GM21786 (cell line): ENCODE measurements around the gene CGB1.
A peak's percentile ranks its signal among the peaks of the same experiment; 100 is the strongest.

Source experiments
- ATAC-seq: cut with Tn5 transposase; IDR thresholded peaks from one replicate; pipeline ENCODE4 v1.9.1; 2021; ENCODE audit not compliant: unreplicated experiment

Gene CGB1

GRCh38 chr19:48997972-48998371, 38.7 kb downstream of the CGB1 start:
- ATAC-seq, result no peak

- ATAC-seq, result no peak
Observed at GRCh38 chr19:48994035-48994386, 42.7 kb downstream of the CGB1 start.

GRCh38 chr19:48993175-48994034, 43.3 kb downstream of the CGB1 start, which contains the start of the genes GYS1 and RUVBL2:
Gene GYS1 (minus strand): TSS chr19:48993309. CDS start chr19:48993112, 197 bp downstream.
Gene RUVBL2 (plus strand): TSS chr19:48993887. CDS start chr19:48993912, 25 bp downstream.
- peak; percentile 86 for ATAC-seq

GRCh38 chr19:48992581-48993174, 44.0 kb downstream of the CGB1 start:
- no peak for ATAC-seq

GRCh38 chr19:48991873-48992580, 44.7 kb downstream of the CGB1 start:
- no peak for ATAC-seq

GRCh38 chr19:48991011-48991609, 45.6 kb downstream of the CGB1 start:
- ATAC-seq, result no peak

GRCh38 chr19:48990400-48990799, 46.3 kb downstream of the CGB1 start:
- no peak for ATAC-seq

GRCh38 chr19:48989701-48990291, 46.9 kb downstream of the CGB1 start:
- no peak for ATAC-seq

- ATAC-seq, result no peak
Observed at GRCh38 chr19:48988860-48989259, 47.8 kb downstream of the CGB1 start.

GRCh38 chr19:48988286-48988685, 48.4 kb downstream of the CGB1 start:
- no peak for ATAC-seq

GRCh38 chr19:48987323-48987722, 49.4 kb downstream of the CGB1 start:
- no peak for ATAC-seq

GRCh38 chr19:48986211-48986610, 50.5 kb downstream of the CGB1 start:
- ATAC-seq, result no peak

- ATAC-seq, result no peak
Observed at GRCh38 chr19:48985711-48986110, 51.0 kb downstream of the CGB1 start.
